ENCODE data around the gene ARHGEF10L.

- TF ChIP-seq CTCF (IDR thresholded peaks at IDR 0.05) (no peak), POLR2A (IDR thresholded peaks at IDR 0.05) (no peak)
Observed at GRCh38 chr1:17594026-17594425, 54.5 kb downstream of the ARHGEF10L start.

All from Peyer's patch (tissue), 4 donors.